HG03025 (cell line): ENCODE measurements around the gene RAB35.

Experiments used
- ATAC-seq: cut with Tn5 transposase; IDR thresholded peaks from one replicate; pipeline ENCODE4 v1.9.1; 2021; ENCODE audit warnings: mild to moderate bottlenecking, moderate library complexity; ENCODE audit not compliant: unreplicated experiment, low FRiP score

RAB35 gene

GRCh38 chr12:120116441-120116791 is at the start of gene RAB35:
RAB35 (minus strand) TSS chr12:120116753; CDS start chr12:120116650, 103 bp downstream.
- ATAC-seq = no peak

- no peak for ATAC-seq
Observed at GRCh38 chr12:120164293-120164692, 47.7 kb upstream of the RAB35 start.

- no peak for ATAC-seq
Observed at GRCh38 chr12:120162763-120163162, 46.2 kb upstream of the RAB35 start.

- no peak for ATAC-seq
Observed at GRCh38 chr12:120161852-120162251, 45.3 kb upstream of the RAB35 start.

DNA sequence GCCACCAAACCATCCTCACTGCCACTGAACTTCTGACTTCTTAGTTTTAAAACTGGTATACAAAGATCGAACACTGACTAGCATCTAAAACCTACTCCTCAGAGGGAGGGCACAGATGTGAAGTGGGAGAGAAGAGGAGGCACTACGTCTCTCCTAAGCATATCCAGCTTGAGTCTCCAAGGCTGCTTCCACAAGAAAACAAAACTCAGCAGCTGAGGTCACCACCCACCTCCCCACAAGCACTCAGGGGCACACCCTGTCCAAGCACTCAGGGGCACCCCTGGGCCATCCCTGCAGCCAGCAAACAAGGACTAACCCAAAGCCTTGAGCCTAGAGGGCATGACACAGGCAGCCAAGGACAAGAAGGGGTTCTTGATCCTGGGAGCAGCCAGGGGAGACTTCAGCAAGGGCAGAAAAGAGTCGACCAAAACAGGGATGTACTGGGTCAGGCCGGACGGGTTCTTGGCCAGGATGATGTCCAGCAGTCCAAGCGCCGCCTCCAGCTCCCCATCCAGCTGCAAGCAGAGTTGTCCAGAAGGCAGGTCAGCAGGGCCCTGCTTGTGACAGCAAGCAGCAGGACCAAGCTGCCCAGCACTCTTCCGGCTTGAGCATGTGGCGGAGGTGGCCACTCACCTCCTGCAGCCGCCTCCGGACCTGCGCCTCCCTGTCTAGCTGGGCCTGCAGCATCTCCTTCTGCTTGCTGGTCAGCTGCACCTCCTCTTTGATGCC is 43.1 kb upstream of the RAB35 start:
- ATAC-seq = no peak

GRCh38 chr12:120158351-120158750 is 41.8 kb upstream of the RAB35 start:
- no peak for ATAC-seq

DNA sequence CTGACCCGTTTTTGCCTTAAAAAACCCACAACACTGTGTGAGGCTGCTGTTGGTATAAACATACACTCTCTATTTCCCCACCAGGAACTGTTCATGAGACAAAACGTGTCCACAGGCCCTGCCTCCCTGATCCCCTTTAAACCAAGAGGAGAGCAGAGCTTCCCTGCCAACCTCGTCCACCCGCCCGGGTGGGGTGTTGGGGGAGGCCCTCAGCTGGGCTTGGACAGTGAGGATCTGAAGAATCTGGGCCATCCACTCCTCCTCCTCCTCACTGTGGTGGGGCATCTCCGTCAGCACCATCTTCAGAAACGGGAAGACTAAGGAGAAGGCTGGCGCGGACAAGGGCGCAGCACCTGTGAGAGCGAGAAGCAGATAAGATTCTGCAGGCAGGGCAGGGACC is 41.1 kb upstream of the RAB35 start:
- ATAC-seq = no peak

GRCh38 chr12:120156315-120157259 is 40.0 kb upstream of the RAB35 start:
- ATAC-seq = no peak

GRCh38 chr12:120155072-120155471 is 38.5 kb upstream of the RAB35 start:
- ATAC-seq = no peak

- ATAC-seq = no peak
Observed at GRCh38 chr12:120150919-120151525, 34.5 kb upstream of the RAB35 start.

DNA sequence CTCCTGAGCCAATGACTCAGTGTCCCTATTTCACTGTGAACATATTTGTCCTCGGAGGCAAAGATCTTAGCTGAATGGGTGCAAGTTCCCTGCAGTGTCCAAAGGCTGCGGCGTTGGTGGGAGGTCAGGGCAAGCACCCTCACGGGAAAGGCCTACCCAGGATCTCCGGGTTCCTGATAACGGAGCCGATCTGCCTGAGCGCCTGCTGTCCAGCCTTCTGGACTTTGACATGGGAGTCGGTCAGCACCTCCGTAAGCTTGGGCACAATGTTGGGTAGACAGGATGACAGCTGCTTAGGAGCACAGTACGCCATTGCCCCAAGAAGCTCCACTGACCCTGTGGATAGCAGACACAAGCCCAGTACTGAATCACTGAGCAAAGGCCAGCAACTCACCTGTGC is 31.5 kb upstream of the RAB35 start:
- ATAC-seq = no peak

DNA sequence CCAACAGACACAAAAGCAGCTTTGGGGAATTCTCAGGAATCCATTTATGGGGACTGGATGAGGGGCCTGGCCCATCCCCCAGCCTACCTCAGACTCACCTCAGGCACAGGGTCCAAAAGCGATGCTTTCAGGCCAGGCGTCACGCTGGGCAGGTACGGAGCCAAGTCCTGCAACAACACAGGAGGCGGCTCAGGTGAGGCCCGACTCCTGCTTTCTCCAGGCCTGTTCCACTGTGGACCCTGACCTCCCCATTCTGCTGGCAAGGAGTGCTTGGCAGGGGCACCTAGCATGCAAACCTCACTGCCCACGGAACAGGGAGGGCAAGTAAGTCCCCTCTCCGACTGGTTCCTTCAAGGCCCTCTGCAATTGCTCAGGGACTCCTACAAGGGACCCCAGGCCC is 28.6 kb upstream of the RAB35 start:
- ATAC-seq = no peak

DNA sequence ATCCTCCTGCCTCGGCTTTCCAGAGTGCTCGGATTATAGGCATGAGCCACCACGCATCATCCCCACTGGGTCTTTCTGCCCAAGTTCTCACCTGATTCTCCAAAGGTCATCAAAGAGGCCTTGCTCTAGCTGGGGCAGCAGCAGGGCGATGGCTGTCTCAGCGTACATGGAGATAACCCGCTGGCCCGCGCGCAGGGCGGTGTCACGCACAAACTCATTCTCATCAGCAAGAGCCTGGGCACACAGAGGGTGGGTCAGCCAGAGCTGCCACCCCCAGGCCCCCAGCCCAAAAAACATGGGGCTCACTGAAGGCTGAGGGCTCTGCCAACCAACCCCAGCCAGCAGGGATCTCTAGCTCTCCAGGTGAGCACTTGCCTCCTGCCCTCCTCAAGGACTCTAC is 27.7 kb upstream of the RAB35 start:
- no peak for ATAC-seq

GRCh38 chr12:120142231-120142877 is 25.8 kb upstream of the RAB35 start:
- ATAC-seq = no peak

GRCh38 chr12:120141336-120141735 is 24.8 kb upstream of the RAB35 start:
- no peak for ATAC-seq

DNA sequence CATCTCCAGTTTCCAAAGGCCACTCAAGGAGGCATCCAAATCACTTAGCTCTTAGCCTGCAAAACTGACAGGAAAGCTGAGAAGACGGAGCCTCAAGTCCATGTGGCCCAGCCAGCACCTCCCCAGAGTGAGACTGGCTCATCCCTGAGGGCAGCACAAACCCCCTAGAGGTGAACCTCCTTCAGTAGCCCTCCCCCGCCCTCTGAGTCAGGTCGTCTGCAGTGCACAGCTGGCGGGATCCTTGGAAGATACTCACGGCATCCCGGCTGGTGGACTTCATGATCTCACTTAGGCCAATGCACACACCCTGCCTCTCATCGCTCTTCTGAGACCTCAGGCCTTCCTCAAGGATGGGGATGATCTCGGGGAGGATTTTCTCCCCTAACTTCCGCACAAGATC is 24.1 kb upstream of the RAB35 start:
- ATAC-seq = no peak

GRCh38 chr12:120139958-120140357 is 23.4 kb upstream of the RAB35 start:
- no peak for ATAC-seq

- ATAC-seq = no peak
Observed at GRCh38 chr12:120138366-120138765, 21.8 kb upstream of the RAB35 start.

- no peak for ATAC-seq
Observed at GRCh38 chr12:120137833-120138232, 21.3 kb upstream of the RAB35 start.

DNA sequence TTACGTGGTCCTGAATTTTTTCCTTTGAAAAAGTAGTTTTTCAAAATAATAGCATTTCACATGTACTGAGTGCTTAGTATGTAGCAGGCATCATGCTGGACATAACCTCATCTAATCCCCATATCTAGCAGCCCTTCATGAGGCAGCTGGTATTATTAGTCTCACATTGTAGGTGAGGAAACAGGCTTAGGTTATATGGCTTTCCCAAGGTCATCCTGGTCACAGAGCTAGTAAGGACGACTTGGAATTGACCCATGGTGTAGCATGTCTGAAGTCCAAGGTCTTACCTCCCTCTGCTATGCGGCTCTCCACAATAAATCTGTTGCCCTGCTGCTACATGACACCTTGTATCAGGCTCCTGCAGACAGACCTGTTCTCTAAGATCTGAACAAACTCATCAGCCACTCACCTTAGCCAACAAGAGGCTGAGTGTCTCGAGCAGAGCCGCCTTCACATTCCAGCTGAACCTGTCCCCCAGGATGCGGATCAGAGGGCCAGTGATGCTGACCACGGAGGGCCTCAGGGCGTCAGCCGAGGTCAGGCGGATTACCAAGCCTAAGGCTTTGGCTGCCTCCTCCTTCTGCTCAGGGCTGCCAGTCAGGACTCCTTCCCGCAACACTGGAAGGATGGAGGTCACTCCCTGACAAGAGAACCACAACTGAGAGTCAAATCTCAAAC is 19.7 kb upstream of the RAB35 start:
- no peak for ATAC-seq
